ENCODE measurements around the gene SLC16A10.
"Not testable (repeated sequence)": the region's sequence is repeated elsewhere in the genome, so short reads cannot be mapped to it uniquely, and the experiment has no call there.

Gene SLC16A10

GRCh38 chr6:111189666-111190210 is 102.4 kb downstream of the SLC16A10 start:
- DNase-seq = not testable (repeated sequence)

GRCh38 chr6:111190637-111191036 is 103.3 kb downstream of the SLC16A10 start:
- DNase-seq = no peak

GRCh38 chr6:111191136-111191535 is 103.8 kb downstream of the SLC16A10 start:
- DNase-seq = not testable (repeated sequence)

DNA sequence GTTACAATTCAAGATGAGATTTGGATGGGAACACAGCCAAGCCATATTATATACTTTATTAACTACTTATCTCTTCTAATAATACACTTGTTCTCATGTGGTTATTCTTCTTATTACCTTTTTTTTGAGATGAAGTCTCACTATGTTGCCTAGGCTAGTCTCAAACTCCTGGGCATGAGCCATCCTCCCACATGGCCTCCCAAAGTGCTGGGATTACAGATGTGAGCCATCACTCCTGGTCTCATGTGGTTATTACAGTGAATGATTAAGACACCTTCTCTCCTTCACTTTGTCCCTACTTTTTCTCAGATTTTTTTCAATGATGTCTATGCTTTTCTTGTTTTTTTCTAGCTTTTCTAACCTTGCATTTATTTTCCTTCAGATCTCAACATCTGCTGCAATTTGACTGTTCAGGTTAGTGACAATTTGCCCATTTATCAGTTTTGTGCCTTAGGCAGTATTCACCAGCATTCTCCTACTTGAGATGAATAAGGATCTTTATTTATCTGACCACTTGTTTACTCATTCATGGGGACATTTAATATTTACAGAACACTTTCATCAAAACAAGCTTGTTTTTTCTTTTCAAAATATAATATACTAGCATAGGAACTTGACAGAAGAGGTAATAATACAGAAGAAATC is 105.7 kb downstream of the SLC16A10 start:
- DNase-seq = no peak

- DNase-seq = no peak
These were observed 108.4 kb downstream of the SLC16A10 start for GRCh38 chr6:111195656-111196055.

DNA sequence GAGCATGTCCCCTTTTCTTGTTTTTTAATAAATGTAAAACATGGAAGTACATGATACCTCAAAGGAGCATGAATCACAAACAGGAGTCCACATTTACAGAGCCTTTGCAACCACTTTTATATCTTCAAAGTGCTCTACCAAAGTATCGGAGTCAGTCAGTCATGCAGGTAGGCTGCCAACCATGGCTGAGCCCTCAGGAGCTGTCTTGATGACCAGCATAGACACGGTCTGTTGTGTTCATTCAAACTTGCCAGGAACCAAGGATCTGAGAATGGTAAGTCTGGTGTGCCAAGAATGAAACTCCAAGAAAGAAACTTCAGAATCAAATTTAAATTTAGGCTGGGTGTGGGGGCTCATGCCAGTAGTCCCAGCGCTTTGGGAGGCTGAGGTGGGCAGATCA is 111.5 kb downstream of the SLC16A10 start:
- no peak for DNase-seq

DNA sequence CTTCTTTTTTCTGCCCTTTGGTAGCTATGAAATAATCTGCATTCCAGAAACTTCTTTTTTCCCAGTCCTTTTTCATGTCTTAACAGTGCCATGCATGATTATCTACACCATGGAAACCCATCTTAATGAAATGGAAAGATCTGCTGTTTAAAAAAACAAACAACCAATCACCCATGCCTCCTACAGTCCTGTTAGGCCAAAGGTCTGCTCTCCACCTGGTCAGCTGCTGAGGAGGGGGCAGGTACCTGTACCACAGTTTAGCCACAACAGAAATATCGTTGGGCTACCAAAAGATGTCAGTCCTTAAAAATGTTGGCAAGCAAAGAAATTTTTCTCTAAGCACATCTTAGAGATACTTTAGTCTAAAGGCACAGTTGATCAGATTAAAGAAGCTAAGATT is 112.6 kb downstream of the SLC16A10 start:
- no peak for DNase-seq

GRCh38 chr6:111200350-111201243 is 113.3 kb downstream of the SLC16A10 start:
- no peak for DNase-seq

GRCh38 chr6:111201244-111201554 is 113.9 kb downstream of the SLC16A10 start:
- no peak for DNase-seq

DNA sequence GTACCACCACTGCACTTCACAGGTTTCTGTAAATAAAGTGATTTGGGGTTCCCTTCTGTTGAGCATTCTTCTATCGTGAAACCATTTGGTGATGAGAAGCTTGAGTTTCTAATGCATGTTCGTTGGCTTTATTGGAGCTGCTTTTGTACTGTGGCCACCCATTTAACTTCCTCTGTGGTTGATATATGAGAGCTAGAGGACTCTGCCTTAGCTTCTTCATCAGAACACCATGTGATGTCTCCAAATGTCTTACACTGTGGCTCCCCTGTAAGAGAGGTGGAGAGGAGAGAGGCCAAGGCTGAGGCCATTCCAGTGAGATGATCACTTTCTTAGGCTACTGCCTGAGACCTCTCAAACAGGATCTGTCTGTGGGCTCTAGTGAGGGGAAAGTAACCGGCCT is 114.5 kb downstream of the SLC16A10 start:
- DNase-seq = no peak

DNA sequence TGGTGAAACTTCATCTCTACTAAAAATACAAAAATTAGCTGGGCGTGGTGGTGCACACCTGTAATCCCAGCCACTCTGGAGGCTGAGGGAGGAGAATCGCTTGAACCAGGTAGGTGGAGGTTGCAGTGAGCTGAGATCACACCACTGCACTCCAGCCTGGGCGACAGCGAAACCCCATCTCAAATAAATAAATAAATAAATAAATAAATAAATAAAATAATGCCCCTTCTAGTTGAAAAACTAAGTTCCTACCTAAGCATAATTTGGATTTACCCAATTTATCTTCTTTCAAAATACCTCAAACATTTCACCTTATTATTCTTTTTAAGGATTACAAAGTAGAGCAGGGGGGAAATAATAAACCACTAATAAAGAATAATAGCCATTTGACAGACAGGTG is 116.2 kb downstream of the SLC16A10 start:
- DNase-seq = not testable (repeated sequence)

DNA sequence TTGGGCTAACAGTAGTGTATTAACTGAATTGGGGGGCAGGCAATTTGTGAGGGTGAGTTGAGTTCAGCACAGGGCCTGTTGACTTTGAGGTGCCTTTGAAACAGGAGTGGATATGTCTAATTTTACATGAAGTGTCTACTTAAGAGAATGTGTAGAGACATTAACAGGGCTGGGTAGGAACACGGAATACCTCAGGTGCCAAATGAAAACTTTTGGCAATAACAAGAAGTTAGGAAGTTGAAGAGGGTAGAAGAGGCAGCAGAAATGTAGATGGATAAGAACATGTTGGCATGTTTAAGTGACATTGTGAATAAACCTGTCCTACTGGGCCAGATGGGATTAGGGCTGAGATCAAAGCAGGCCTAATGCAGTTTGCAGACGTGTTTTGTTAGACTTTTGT is 117.0 kb downstream of the SLC16A10 start:
- no peak for DNase-seq

- DNase-seq = no peak
These were observed 117.6 kb downstream of the SLC16A10 start for GRCh38 chr6:111204881-111205280.

- DNase-seq = no peak
These were observed 118.2 kb downstream of the SLC16A10 start for GRCh38 chr6:111205502-111205901.

DNA sequence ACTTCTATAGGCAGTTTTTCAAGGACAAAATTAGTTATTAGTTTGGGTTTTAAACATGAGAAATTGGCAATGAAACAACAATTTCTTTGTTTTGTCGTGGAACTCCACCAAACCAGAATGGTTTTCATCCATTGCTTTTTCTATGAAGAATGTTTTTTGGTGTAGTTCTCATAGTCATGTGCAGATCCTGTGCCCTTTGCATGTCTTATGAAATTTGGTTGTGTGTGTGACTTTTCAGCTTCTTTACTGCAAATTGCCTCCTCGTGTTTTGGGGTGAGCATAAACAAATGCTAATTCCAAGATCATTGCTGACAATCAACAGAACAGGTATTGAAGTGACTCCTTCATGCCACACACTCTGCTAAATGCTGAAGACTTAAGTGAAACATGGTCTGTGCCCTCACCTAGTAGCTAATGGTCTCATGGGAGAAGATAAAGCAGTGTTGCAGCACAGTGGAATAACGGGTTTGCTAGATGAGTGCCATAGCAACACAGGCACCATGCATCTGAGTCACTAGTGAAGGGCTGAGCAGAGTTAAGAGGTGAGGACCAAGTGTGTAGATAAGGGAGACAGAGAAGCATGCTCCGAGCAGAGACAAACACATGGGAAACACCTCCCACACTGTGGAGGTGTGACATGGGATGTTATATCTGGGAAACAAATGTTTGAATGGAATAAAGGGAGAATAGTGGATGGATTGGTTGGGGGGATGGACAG is 120.0 kb downstream of the SLC16A10 start:
- DNase-seq = peak; percentile 52

DNA sequence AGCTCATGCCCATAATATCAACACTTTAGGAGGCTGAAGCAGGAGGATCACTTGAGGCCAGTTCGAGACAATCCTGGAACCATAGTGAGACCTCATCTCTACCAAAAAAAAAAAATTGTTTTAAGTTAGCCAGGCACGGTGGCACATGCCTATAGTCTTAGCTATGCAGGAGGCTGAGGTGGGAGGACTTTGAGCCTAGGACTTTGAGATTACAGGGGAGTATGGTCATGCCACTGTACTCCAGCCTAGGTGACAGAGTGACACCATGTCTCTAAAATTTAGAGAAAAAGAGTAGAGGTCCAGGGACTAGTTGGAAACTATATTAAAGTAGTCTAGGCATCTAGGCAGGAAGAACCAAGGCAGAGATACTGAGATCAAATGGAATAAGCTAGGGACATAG is 121.6 kb downstream of the SLC16A10 start:
- DNase-seq = no peak

- DNase-seq = peak; percentile 30
These were observed 123.0 kb downstream of the SLC16A10 start for GRCh38 chr6:111210194-111210728.

GRCh38 chr6:111211411-111212030 is 124.2 kb downstream of the SLC16A10 start:
- DNase-seq = no peak

DNA sequence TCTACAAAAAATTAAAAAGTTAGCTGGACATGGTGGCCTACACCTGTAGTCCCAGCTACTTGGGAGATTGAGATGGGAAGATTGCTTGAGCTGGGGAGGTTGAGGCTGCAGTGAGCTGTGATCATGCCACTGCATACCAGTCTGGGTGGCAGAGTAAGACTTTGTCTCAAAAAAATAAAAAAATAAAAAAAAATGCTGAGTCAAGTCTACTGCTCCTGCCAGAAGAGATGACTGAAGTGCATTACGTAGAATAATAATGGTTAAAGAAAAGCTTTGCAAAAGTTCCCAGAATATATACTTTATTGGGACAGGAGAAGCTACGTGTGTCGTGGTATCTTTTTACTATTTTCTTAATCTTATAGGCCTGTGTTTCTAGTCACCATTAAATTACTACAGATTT is 125.3 kb downstream of the SLC16A10 start:
- no peak for DNase-seq

- DNase-seq = no peak
These were observed 127.8 kb downstream of the SLC16A10 start for GRCh38 chr6:111215131-111215530.

DNA sequence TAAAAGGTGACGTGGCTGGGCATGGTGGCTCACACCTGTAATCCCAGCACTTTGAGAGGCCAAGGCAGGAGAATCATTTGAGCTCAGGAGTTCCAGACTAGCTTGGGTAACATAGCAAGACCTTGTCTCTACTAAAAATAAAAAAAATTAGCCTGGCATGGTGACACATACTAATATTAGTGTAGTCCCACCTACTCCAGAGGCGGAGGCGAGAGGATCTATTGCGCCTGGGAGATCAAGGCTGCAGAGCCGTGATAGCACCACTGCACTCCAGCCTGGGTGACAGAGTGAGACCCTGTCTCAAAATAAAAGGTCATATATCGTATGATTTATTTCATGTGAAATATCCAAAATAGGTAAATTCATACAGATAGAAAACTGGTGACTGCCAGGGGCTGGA is 132.5 kb downstream of the SLC16A10 start:
- no peak for DNase-seq

GRCh38 chr6:111220383-111221031 is 133.2 kb downstream of the SLC16A10 start:
- no peak for DNase-seq

All from NCI-H226 (cell line).